Left renal pelvis (tissue), 4 donors: ENCODE measurements around the gene TFAP2B. TPM values are rescaled to one million over a fixed set of nuclear protein-coding genes. Genes with fewer than 3 reads are reported as not detected.

Experiments
- DNase-seq, 4 donors: peaks; one replicate each; pipeline ENCODE4 v3.0.0-alpha.2; 2013; ENCODE audit warnings: low read depth in 4 of 4, low spot score in 3 of 4
- polyA plus RNA-seq, 4 donors: library from polyadenylated mRNA; unstranded; fragments of 120-200 nt; gene quantifications; one replicate each; pipeline ENCODE4 v1.2.1, GENCODE V29; 2013; ENCODE audit not compliant: insufficient read length in 4 of 4

Gene TFAP2B
- polyA plus RNA-seq, 4 donors = 0.42 to 17.0 (median 12.9) TPM

DNA sequence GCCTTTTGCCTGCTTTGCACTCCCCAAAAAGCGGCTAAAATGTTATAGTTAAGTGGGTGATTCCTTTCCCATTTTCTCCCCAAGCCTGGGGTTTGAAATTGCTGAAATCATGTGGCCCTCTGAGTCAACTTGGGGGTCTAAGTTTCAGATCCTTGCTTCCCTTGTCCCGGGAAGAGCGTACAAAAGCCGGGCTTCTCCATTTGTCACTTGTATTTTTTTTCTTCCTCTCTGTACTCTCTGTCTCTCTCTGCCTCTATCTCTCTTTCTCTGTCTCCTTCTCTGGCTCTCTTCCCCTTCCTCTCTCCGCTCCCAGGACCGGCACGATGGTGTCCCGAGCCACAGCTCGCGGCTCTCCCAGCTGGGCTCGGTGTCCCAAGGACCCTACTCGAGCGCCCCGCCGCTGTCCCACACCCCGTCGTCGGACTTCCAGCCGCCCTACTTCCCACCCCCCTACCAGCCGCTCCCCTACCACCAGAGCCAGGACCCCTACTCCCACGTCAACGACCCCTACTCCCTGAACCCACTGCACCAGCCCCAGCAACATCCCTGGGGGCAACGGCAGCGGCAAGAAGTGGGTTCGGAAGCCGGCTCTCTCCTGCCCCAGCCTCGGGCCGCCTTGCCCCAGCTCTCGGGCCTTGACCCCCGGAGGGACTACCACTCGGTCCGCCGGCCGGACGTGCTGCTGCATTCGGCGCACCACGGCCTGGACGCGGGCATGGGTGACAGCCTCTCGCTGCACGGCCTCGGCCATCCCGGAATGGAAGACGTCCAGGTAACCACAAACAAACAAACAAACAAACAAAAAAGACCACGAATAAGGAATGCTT lies 4.6 kb downstream of the TFAP2B start:
- no peak for DNase-seq

DNA sequence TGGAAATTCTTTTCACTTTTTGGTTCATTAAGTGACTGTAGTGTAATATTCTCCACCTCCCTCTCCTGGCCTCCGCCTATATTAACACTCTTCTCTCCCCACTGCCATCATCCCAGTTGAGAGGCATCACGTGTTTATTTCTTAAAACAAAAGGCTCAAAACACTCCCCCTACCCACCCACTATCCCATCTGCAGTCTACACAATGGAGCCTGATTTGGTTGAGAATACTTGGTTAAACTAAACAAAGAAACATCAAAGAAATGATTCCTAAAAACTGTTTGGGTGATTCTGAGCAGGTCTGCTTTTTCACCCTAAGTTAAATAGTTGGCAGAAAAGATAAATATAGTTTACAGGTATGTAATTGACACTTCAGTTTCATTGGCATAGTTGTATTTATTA lies 5.9 kb downstream of the TFAP2B start:
- DNase-seq = no peak

GRCh38 chr6:50825375-50826036 lies 6.8 kb downstream of the TFAP2B start:
- no peak for DNase-seq

- DNase-seq = no peak
These were observed 7.5 kb downstream of the TFAP2B start for GRCh38 chr6:50826037-50826761.

- DNase-seq = no peak
These were observed 8.1 kb downstream of the TFAP2B start for GRCh38 chr6:50826803-50827202.

- no peak for DNase-seq
These were observed 10.4 kb downstream of the TFAP2B start for GRCh38 chr6:50829049-50829448.

DNA sequence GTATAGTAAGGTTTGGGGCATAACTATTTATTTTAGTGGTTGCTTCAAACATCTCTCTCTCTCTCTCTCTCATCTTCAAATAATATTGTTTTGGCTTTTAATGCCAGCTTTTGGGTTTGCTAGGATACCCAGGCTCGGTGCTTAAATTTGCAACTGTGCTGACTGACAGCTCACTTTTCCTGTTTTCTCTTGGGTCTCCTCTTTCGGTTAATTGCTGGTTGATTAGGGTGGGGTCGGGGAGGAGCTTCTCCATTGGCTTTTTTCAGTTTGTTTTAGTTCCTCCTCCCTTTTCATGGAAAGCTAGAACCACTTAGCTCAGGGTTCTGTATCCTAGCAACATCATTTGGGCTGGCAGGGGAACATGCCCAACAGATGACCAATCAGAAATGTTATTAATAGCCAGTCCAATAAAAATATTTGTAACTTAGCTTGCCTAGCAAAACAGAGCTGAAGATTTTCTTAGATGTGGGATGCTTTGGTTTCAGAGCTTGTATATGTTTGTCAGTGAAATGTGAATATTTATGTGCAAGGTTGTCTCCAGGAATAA lies 11.3 kb downstream of the TFAP2B start:
- DNase-seq = no peak

GRCh38 chr6:50831186-50831585 lies 12.5 kb downstream of the TFAP2B start:
- DNase-seq = no peak

DNA sequence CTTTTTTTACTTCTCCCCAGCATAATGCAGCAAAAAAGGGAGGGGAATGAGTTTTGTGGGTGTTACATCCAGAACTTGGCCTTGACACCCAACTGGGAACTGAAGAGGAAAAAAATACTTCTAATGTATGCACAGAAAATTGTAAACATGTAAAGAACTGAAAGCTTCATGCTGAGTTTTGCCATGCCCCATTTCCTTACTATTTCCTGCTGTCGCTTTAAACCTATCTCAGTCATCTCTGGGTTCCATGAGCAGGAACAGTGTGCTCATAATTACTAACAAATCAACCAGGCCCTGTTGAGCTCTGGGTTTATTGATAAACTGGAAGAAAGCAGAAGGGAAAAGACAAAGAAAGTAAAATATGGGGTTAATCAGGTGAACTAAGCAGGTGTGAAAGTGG lies 14.2 kb downstream of the TFAP2B start:
- DNase-seq = no peak

- no peak for DNase-seq
These were observed 16.3 kb downstream of the TFAP2B start for GRCh38 chr6:50834929-50835410.

DNA sequence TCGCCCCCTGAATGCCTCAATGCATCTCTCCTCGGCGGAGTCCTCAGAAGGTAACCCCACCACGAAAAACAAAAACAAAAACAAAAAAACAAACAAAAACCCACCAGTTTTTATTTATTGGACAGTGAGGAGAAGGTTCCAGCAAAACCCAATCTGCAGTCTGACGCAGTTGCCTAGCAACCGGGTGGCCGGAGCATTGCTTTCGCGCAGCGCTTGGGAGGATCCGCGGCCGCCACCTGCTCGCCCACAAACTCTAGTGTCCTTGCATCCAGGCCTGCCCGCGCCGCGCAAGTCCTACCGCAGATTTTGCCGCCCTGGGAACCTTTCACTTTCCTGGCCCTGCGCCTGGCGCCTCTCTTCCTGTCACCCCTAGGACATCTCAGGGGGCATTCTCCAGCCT lies 17.6 kb downstream of the TFAP2B start:
- no peak for DNase-seq

GRCh38 chr6:50837589-50838445 lies 19.1 kb downstream of the TFAP2B start:
- DNase-seq = no peak

DNA sequence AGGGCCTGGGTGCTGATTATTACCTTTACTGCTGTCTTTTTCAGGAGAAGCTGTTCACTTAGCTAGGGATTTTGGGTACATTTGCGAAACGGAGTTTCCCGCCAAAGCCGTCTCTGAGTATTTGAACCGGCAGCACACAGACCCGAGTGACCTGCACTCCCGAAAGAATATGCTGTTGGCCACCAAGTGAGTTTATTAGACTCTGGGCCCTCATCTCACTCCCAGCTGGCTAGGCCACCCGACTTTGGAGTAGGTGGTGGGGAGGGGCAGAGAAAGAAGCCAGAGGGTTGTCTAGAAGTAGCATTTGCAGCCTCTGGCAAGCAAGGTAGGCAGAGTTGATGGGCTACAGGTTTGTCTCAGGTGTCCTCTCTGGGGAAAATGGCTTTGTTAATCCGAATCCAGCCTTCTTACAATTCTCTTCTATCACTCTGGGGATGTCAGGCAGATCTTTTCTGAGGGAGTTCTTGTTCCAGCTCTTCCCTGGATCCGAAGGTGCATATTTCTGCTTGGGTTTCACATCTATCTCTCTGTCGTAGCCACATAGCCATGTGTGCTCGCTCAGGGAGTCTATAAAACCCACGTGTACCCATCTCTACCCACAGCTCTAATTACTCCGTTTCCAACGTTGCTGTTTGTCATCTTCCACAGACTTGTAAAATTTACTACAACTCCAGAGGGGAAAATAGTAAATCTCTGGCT lies 21.6 kb downstream of the TFAP2B start:
- no peak for DNase-seq

GRCh38 chr6:50840811-50841192 lies 22.1 kb downstream of the TFAP2B start:
- DNase-seq = no peak

DNA sequence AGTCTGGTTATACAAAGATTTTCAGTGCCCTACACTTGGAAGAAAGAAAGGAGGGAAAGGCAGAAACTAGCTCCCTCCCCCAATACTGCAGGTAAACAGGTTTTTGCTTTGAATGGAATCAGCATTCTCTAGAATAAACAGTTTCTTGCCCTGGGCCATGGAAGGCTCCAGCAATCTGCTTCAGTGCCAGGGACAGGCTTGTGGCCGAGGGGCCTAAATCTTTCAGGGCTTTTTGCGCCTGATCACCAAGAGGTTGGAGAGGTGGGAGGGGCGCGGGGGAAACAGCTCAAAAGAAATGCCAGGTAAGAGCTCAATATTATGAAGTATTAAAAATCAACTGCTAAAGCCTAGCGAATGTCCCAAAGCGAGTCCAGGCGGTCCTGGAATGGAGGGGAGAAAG lies 23.8 kb downstream of the TFAP2B start:
- DNase-seq = no peak

GRCh38 chr6:50842861-50843384 lies 24.3 kb downstream of the TFAP2B start:
- no peak for DNase-seq

DNA sequence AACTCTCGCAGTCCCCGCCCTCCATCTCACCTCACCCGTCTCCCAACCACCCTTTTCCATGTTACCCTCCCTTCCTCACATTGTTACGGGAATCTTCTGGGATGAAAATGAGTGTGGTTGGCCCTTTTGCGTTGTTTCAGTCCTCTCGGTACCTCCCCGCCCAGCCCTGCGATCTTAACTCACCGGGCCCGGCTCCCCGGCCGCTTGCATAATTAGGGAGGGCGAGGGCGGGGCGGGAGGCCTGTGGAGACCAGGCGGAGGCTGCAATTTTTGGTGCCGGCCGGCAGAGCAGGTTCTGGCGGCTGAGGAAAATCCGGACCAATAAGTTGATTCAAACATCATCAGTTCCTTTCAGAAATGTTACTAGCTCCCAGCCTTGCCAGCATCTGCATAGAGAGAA lies 25.2 kb downstream of the TFAP2B start:
- no peak for DNase-seq

DNA sequence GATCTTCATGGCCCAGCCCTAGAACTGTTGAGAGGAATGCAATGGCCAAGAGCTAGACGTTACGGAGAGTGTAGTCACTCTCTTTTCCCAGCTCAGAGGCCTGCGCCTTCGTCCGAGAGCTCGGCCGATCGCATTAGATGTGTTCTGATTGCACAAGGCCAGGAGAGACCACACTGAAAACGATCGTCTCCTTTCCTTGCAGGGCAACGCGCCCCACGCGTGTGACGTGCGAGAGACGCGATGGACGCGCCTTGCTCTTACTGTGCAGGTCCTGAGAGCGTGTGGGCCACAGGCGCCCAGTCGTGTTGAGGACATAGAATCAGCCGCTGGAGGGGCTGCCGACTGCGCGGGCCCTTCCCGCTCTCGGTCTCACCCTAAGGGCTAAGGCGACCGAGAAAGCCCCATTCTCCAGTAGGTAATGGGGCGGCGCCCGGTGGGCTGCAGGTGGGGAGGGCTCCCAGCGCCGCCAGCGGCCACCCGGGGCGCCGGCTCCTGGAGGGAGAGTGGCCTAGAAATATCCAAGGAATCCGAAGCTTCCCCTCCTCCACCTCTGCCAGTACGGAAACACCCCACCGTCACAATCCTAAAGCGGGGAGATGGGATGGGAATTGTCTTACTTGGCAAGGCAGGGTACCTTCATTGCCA lies 26.9 kb downstream of the TFAP2B start:
- DNase-seq = no peak
